HG02938 (cell line): Measurements from ENCODE around the gene FAM53B.

Experiments
- ATAC-seq: cut with Tn5 transposase; IDR thresholded peaks from one replicate; pipeline ENCODE4 v1.9.1; 2021; ENCODE audit warnings: mild to moderate bottlenecking, moderate library complexity; ENCODE audit not compliant: unreplicated experiment

Gene FAM53B

DNA sequence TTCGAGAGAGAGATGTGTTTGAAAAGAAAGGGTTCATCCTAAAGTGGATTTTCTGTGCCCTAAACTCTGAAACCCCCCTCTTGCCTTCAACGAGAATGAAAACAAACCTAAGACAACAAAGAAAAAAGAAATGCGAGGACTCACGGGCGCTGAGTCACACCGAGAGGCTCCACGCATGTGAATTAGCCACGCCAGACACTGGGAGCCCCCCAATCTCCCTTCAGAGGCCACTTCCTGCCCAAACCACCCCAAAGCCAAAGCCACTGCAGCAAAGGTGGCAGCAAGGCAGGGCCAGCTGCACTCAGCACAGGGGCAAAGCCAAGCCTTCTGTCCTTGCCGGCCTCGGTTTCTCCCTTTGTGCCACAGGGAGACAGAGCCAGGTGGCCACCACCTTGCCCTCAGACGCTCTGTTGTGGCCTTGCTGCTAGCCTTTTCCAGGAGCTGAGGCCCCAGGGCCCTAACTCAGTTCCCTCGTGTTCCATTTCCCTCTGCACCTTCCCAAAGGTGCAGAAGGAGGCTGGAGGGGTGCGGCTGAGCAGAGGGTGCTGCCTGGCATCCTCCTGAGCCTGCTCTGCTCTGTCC lies 93.3 kb downstream of the FAM53B start:
- no peak for ATAC-seq

DNA sequence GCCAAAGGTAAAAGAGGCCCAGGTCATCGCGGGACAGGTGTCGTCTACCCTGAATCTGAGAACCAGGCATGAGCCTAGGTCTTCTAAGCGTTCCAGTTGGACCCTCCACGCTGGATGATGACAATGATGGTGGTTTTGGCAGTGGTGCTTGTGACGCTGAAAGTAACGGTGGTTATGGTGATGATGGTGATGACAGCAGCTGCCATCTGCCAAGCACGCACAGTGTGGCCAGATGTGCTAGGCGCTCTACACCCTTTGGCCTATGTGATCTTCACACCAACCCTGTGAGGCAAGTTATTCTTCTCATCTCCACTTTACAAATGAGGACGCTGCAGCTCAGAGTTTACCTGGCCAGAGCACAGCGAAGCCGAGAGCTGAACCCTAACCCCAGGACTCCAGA lies 93.9 kb downstream of the FAM53B start:
- no peak for ATAC-seq

DNA sequence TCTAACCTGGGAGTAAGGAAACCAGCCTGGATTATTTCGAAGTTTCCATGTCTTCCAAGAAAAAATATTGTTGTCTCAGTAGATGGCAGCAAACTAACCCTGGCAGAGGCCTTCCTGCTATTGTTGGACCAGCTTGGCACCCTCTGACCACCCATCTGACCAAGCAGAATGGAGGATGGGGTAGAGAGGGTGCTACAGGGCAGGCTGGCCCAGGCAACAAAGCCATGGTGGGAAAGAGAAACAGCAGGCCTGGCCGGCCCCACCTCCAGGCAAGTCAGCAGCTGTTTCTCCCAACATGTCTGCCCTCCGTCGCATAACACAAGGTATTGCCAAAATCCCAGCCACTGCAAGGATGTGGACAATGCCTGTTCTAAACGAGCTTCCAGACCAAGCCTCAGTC lies 95.0 kb downstream of the FAM53B start:
- no peak for ATAC-seq

DNA sequence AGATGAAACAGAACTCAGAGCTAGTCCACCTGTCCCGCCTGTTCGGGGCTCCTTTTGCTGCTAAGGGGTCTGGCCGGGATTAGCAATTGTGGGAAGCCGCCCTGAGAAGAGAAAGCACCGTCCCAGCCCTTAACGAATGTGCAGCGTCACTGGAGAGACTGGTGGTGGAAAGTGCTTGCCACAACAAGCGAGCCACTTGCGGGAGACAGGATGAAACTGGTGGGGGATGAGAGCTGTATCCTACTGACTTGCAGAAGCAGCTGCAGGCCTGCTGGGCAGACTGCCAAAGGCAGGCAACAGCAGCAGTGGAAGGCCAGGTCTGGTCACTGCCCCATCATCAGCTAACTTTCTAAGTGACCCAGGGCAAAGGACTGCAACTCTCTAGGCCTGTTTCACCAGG lies 95.4 kb downstream of the FAM53B start:
- ATAC-seq: no peak

DNA sequence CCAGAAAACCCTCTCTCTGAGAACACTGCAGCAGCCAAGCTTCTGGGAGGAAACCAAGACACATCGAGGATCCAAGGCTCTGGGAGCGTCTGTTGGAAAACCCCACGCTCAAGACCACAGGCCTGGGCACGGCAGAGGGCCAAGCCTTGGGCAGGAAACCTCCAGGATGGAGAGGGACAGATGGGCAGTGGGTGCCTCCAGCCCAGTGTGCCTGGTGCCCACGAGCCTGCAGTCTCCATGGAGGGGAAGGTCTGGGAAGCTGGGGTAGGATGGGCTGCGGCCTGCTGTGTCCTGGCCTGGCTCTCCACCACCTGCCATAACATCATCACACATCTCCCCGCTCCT lies 96.1 kb downstream of the FAM53B start:
- ATAC-seq: no peak

DNA sequence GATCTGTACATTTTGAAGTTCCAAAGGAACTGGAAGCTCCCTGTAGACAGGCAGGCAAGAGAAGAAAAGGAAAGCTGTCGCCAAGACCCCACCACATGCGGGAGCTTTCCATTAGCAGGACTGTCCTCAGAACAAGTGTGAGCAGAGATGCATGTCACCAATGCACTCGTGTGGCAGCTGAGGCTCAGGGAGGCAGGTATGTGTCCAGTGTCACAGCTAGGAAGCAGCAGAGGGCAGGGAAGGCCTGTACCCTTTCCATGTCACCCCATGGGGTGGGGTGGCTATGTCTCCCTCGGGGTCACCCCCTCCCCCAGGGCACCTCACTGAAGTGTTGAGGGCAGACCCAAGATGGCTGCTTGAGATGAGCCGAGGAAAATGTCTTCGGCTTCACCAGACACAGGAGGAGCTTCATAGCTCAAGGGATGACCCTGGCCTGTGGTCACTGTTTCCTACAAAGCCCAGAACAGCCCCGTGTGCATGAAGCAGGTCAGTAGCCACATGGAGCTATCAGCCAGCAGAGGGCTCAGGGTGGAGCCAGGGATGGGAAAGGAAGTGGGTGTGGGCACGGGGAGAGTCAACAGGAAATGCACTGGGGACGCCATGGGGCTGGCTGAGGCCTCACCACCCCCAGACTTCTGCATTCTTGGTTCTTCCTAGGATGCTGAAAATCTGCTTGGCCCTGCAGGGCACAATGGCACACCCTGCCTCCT lies 96.6 kb downstream of the FAM53B start:
- peak; percentile 55 for ATAC-seq

DNA sequence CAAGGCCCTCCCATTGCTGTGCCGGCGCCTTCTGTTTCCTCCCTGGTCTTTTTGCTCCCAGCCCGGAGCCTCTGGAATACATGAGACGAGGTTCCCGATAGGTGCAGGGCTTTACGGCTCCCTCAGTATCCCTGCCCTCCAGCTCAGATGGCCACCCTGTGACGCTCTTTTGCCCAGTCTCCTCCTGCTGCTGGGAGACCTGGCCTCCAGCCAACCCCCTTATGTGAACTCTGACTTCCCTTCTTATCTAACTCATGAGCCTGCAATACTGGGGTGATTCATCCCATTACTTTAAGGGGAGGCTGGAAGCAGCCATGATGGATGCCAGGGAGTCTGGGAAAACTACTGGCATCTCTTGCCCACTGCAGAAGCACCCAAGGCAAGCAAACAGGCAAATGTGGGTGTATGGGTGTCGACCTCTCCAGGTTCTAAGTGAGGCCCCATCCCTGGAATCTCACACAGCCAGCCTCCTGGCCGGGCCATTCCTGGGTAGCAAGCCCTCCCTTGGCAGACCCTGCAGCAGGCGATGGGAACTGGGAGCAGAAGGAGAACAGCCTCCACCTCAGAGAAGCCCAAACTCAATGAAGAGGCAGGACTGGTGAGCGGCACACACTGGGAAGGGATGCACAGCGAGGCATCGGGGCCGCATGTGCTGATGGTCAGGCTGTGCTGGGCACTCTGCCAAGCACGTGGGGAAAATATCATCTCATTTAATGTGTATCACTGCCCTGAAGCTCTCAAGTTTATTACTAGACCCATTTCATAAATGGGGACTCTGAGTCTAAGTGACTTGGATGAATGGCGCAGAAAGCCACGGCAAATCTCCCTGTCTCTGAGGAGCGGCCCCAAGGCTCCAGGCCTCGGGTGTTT lies 97.5 kb downstream of the FAM53B start:
- no peak for ATAC-seq

DNA sequence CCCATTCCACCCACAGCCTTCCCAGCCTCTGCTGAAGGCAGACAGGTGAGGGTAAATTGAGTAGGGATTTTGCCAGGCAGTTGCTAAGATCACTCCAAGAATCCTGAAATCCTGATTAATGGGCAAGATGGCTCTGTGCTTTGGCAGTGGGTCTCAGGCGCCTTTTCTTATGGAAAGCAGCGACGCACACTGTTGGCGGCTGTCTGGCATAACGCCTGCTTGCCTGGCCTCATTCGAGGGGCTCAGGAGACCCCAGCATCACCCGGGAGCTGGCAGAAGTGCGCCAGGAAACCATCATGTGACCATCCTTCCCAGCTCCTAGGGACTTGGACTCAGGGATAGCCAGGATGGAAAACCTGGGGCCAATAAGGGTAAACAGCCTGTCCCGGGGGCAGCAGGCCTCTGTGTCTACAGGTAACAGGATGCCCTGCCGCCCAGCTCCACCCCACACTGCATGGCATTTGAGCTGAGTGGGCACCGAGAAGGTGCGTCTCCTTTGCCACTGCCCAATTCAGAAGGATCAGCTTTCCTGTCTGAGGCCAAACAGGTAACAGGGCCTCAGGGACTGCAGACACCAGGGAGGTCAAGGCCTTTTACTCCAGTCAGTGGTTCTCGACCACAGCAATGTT lies 98.6 kb downstream of the FAM53B start:
- no peak for ATAC-seq

DNA sequence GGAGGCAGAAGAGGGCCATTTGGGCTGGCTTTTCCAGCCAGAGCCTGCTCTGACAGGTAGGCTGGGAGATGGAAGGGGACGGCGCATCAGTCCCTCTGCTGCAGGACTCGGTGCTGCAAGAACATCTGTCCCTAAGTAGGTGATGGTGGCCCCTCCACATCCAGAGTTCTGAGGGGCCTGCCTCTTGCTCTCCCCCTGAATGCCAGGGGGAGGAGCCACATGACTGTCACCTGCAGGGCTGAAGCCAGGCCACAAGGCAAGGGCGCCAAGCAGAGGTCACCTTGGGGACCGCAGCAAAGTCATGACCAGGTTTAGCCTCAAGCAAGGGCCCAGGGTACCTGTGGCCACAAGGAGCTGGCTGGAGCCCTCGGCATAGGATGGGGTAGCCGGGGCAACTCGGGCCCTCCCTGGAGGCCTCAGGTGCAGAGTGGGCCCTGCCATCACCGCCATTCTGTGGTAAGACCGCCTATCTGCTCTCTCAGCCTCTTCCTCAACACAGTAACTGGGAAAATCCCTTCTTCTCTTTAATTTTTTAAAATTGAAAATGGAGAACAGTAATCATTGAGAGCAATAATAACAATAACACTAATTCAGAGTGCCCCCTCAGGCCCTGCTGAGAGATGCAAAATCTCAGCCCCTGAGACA lies 99.3 kb downstream of the FAM53B start:
- ATAC-seq: no peak

DNA sequence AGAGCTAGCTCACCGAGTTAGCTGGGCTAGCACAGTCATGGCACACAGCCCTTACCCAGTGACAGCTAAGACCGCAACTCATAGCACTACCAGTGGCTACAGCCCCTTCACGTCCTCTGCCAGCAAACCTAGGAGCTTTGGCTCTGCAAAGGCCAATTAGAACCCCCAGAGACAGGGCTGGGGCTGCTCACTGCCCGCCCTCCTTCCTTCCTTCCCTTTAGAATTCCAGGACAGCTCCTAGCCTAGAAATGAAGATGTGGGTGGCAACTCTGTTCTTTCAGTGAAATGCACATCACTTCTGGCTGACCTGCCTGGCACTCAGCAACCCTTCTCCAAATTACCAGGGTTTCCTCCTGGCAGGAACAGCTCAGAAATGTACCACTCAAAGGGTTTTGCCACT lies 99.9 kb downstream of the FAM53B start:
- no peak for ATAC-seq

DNA sequence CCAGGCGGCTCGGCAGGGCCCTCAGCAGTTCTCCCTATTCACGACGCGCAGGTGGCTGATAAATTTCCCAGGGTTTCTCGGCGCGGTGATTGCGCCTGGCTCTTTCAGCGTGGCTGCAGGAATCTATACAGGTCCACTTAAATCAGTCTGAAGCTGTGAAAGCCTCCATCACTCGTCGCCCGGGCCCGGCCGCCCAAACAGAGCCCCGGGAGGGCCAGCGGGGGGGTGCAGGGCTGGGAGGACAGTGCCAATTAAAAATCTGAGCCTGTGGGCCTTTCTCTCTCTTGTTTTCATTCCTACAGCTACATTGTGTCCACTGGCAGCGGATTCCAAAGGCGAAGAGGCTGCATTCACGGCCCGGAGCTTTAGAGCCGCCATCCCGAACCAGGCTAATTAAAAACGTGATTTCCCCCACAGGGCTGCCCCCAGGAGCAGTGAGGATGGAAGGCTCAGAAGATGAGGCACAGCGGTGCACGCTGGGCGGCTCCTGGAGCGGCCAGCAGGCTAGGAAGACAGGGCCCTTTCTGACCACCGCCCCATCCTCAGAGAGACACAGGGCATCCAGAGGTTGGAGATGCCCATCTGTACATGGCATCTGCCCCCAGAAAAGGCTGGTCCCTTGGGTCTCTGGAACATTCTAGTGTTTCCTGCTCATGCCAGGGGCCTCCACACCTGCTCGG lies 100.7 kb downstream of the FAM53B start:
- no peak for ATAC-seq

DNA sequence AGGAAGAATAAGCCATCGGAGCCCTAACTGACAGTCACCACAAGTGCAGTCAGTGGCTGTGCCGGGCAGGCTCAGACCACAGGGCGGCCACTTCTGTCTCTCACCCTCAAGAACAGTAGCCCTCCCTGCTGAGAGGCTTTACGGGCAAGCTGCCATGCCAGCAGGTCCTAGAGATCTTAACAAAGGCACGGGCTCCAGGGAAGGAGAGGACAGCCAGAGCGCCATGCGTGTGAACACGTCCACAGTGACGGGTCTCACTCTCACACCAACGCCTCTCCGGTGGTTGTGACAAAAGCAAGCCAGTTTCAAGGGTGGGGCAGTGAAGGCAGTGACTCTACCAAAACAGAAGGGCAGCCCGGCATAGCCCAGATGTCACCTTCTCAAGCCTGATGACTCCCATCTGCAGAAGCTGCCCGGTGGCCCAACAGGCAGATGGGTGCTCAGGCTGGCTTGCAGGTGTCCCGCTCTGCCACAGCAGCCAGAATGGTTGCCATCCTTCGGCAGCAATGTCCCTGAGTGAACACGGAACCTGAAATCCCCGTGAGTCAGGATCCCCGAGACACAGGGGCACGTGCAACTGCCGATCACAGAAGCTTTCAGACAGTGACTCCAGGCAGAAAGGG lies 102.0 kb downstream of the FAM53B start:
- no peak for ATAC-seq

DNA sequence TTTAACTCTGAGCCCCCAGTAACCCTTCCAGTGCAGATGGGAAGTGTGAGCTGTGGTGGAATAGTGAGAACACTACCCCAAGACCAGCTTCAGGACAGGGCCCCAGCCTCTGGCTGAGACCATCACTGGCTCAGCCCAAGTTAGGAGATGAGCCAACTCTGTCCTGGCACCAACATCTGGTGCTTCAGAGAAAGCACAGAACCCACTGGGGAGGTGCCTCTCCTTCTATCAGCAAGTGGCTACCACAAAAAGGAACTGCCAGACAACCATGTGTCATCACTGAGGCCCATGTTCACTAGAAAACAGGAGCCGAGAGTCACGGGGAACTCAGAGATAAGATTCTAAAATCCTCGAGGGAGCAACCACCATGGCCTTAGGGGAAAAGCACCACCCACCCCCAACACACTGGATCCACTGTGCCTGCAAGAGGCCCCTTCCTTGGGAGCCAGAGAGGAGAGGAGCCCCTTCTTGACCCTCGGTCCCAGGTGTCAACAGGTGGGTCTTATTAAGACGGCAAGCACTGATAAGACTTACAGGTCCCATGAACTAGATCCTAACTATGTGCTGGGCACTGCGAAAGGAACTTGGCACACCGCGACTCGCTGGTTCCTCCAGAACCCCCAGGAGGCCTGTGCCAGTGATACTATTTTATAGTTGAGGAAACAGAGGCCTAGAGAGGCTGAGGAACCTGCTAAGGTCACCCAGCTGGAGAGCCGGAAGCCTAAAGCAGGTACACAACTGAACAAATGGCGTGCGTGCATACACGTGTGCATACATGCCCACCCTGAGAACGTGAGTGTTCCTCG lies 102.7 kb downstream of the FAM53B start:
- ATAC-seq: peak; percentile 44

DNA sequence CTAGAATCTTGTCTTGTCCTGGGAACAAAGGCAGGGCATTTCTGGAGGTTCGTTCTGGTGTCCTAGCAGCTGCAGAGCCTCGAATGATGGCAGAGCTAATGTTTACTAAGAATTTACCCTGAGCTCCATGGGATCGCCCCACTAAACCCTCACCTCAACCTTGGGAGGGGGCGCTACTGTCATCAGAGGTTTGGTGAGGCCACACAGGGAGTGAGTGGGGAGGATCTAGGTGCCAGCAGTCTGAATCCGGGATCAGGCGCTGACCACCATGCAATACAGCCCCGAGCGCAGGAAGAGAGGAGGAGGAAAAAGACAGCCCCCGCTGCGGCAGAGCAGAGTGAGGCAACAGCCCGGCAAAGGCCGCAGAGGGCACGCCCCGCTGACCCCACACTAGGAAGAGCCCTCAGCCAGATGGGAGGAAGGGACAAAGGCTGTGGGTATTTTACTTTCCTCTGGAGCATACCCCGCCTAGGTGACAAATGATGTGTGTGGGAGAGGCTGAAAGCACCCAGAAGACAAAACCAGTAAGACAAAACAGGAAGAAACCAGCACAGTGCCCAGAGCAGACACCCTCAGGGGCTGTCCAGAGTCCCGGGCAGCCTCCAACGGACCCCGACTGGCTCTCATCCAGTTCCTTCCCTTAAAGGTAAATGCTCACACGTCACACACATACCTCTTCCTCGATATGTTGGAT lies 103.5 kb downstream of the FAM53B start:
- peak; percentile 40 for ATAC-seq

DNA sequence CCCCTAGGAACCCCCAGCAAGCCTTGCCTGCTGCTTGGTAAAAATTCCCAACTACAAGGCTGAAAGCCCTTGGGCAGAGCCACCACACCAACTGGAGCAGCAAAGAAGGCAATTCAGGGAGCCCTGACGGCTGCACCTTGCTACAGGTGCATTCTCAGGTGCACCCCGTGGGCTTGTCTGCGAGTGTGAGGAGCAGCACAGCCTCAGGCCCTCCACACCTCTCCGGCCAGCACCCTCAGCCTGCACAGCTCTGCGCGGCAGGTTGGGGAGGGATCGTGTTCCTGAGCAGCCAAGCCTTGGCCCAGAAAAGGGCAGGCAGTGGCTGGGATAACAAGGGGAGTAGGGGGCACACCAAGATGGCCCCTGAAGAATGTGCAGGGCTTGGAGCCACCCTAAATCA lies 104.1 kb downstream of the FAM53B start:
- no peak for ATAC-seq

DNA sequence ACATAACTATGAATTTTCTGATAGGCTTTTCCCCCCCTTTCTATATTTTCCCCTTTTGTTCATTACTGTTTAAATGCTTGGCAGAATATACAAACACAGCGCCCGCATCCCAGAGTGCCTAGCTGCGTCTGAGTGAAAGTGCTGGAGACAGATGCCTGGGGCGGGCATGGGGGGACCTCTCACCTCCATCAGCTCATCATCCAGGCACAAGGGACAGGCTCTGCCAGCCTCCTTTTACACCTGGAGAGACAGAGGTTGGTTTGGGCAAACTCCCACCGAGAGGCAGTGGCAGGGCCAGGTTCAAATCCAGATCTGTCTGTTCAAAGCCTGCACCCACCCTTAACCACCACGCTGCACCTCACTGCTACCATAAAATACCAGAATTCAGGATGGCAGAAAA lies 104.5 kb downstream of the FAM53B start:
- no peak for ATAC-seq

DNA sequence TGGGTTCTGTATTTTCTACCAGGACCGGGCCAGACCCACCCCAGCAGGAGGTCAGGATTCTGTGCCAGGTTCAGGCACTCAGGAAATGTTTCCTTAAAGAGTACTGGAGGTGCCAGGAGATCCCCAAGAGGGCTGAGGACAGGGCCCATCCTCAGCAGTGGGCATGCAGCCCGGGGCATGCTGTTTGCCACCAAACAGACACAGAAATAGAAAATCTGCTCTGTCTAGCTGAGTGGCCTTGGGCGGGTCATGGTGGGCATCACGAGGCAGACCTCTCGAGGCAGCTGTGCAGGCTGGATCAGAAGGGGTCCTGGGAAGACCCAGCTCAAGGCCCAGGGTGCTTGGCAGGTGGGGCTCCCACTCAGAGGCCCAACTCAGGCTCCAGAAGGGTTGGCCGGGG lies 105.0 kb downstream of the FAM53B start:
- ATAC-seq: no peak

DNA sequence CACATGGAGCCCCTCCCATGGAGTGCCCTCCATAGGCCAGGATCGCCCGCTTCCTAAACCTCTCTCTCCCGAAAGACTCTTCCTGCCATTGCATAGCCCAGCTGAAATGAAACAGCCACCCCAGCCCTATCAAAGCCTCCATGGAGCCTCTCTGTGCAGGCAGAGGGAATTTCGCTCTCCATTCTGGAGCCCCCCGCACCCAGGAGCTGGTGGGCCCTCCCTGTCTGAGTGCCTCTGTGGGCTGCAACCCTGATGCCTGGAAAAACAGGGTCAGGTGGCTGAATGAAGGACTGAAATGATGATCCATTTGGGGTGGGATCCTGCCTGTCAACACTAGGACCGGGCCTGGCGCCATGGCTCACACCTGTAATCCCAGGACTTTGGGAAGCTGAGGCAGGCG lies 106.4 kb downstream of the FAM53B start:
- no peak for ATAC-seq
